Colonic mucosa (tissue), 4 donors: ENCODE data around the gene CACNG4. TPM values are rescaled to one million over a fixed set of nuclear protein-coding genes. Genes with fewer than 3 reads are reported as not detected.

ENCODE experiments used
- DNase-seq: peaks from one replicate; pipeline ENCODE4 v3.0.0-alpha.2; 2020
- H3K27ac ChIP-seq: fragments of 200-600 bp; one replicate; pipeline ENCODE4 v1.8.0; 2021
- H3K27me3 ChIP-seq: fragments of 200-600 bp; one replicate; pipeline ENCODE4 v1.8.0; 2021
- H3K36me3 ChIP-seq: fragments of 200-600 bp; one replicate; pipeline ENCODE4 v1.8.0; 2021
- H3K4me1 ChIP-seq: fragments of 200-600 bp; one replicate; pipeline ENCODE4 v1.8.0; 2021; ENCODE audit warnings: mild to moderate bottlenecking
- H3K4me3 ChIP-seq: fragments of 200-600 bp; one replicate; pipeline ENCODE4 v1.8.0; 2021
- H3K9ac ChIP-seq, 2 donors: one replicate each; pipeline ENCODE4 v1.7.0; 2013; ENCODE audit warnings: control low read depth in 2 of 2, low read depth in 2 of 2, low read length in 2 of 2
- H3K9me3 ChIP-seq: fragments of 200-600 bp; one replicate; pipeline ENCODE4 v1.8.0; 2021
- CTCF ChIP-seq: fragments of 200-600 bp; IDR thresholded peaks from one replicate; pipeline ENCODE4 v1.8.0; 2022; ENCODE audit warnings: antibody characterized with exemption, mild to moderate bottlenecking
- intact Hi-C: fragments of 100-400 bp; cut with DNase I; formaldehyde crosslinking; loops from one replicate; pipeline ENCODE4 v1.14.1; 2022
- total RNA-seq, 2 donors: library from RNA; stranded (reverse); fragmentation: NEBNext Ultra II Directional in 1 of 2; extraction: Animal tissue kit (Norgen Biotek cat#: 25700) in 1 of 2; gene quantifications; one replicate each; pipeline ENCODE4 v1.2.1, GENCODE V29; 2021
- donor health status: healthy.
- donor health status: DM: no; HTN: no; CAD: no.
- donor health status: DM: no; HTN: no; CAD: no.

CACNG4 gene
- total RNA-seq, 2 donors from 2014 or later = 0.20 to 0.35 TPM

- intact Hi-C loops = no loop called here
- Histone ChIP-seq H3K4me3 (no peak overlapping the region), H3K9ac (no peak overlapping the region), H3K9me3 (no peaks in the 10 kb centered on the region), H3K27ac (no peak overlapping the region), H3K4me1 (peaks cover 1% of the 10 kb centered on the region), H3K27me3 (no peaks in the 10 kb centered on the region), H3K36me3 (no peaks in the 10 kb centered on the region)
- TF ChIP-seq CTCF = no peak
- no peak for DNase-seq
These were observed 7.2 kb upstream of the CACNG4 start for GRCh38 chr17:66957343-66957742.

GRCh38 chr17:66957951-66958579 lies 6.4 kb upstream of the CACNG4 start:
- Histone ChIP-seq H3K27ac (no peak overlapping the region), H3K9me3 (no peaks in the 10 kb centered on the region), H3K4me3 (no peak overlapping the region), H3K4me1 (no peaks in the 10 kb centered on the region), H3K9ac (no peak overlapping the region), H3K27me3 (no peaks in the 10 kb centered on the region), H3K36me3 (no peaks in the 10 kb centered on the region)
- DNase-seq = no peak
- TF ChIP-seq CTCF = no peak
- intact Hi-C loops = no loop called here

DNA sequence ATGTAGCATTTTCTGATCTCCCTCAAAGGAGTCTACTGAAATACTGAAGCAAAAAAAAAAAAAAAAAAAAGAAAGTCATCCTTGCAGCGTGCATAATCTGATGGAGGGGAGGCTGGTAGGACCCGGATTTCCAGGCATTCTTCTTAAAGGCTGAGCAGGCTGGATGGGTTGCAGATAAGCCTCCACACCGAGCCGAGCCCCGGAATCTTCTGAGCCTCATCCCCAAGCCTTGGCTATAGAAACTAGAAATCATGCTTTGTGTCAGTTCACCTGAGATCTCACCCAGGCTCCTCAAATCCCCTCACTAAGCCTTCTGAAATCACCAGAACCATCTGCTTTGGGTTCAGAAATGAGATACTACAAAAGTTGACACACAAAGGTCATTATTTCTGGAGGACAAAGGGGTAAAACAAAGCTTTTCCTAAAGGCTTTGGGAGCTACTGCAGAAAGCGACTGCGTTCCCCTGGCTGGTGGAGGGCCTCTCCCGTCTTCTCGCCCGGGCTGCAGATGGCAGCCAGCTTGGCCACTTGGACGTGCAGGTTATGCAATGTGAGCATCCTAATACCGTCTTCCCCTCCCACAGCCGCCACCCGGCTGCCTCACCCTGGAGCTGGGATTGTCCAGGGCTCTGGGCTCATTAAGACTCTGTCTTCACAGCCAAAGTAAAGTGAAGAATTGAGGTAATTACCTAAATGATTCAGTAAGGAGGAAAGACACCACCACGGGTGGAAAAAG lies 4.7 kb upstream of the CACNG4 start:
- no peak overlapping the region for H3K9ac ChIP-seq
- H3K36me3 ChIP-seq = no peaks in the 10 kb centered on the region
- H3K27ac ChIP-seq = no peak overlapping the region
- no peak overlapping the region for H3K4me3 ChIP-seq
- no peaks in the 10 kb centered on the region for H3K9me3 ChIP-seq
- peaks cover 6% of the 10 kb centered on the region for H3K27me3 ChIP-seq
- H3K4me1 ChIP-seq = no peaks in the 10 kb centered on the region
- intact Hi-C loops = no loop called here
- no peak for DNase-seq
- no peak for TF ChIP-seq CTCF

GRCh38 chr17:66960613-66961012 lies 3.9 kb upstream of the CACNG4 start:
- intact Hi-C loops = no loop called here
- no peaks in the 10 kb centered on the region for H3K9me3 ChIP-seq
- peaks cover 13% of the 10 kb centered on the region for H3K27me3 ChIP-seq
- H3K27ac ChIP-seq = no peak overlapping the region
- H3K4me1 ChIP-seq = no peaks in the 10 kb centered on the region
- H3K4me3 ChIP-seq = no peak overlapping the region
- no peak overlapping the region for H3K9ac ChIP-seq
- no peak for DNase-seq
- no peaks in the 10 kb centered on the region for H3K36me3 ChIP-seq
- TF ChIP-seq CTCF = no peak

GRCh38 chr17:66963521-66963908 lies 992 bp upstream of the CACNG4 start:
- H3K4me3 ChIP-seq = no peak overlapping the region
- DNase-seq = no peak

More at GRCh38 chr17:66963521-66963908, 992 bp upstream of the CACNG4 start:
- H3K27ac ChIP-seq = no peak overlapping the region
- H3K9ac ChIP-seq = no peak overlapping the region
- no peaks in the 10 kb centered on the region for H3K9me3 ChIP-seq
- H3K27me3 ChIP-seq = peaks cover 38% of the 10 kb centered on the region
- no peak for TF ChIP-seq CTCF
- H3K4me1 ChIP-seq = no peaks in the 10 kb centered on the region
- intact Hi-C loops = no loop called here
- no peaks in the 10 kb centered on the region for H3K36me3 ChIP-seq
